Stromal cell of bone marrow (primary cell): Measurements from ENCODE around the gene KCNS1.

Experiments
- DNase-seq: peaks from one replicate; pipeline ENCODE4 v3.0.0-alpha.2; 2012; ENCODE audit warnings: low read depth

Gene KCNS1

DNA sequence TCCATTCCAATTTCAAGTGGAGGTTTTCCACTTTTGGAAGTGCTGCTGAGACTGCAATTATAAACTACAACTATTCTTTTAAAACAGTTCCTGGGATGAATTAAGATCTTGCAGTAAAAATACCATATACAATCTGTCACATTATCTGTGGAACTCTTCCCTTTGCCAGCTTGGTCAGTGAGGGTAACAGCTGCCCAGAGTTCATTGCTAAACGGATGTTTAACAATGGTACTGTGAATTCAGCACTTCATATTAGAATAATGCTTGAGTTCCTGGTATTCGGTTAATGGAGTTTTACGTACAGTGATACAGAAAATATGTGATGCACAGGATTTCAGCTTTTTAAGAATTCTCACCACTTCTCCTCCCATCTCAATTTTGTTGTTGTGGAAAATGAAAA lies 51.5 kb downstream of the KCNS1 start:
- no peak for DNase-seq

DNA sequence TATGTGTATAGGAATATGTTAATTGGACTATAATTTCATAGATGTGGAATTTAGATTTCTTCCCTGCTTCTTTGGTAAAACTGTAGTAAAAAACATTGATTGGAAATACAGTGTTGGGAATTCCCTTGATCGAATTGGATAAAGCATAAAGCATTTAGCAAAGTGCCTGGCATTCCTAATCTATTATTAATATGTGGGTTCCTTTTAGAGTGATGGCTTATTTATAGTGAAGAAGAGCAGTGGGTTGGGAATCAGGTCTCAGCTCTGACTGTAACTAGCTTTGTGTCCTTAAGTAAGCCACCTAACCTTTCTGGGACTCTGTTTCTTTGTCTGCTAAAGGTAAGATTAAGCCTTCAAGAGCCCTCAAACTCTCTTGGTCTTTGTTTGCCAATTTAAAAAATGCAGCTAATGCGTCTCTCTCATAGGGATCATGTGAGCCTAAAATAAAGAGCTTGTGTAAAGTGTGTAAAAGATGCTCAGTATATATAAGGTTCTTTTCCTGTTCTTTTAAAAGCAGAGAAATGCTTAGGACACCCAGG lies 53.3 kb downstream of the KCNS1 start:
- no peak for DNase-seq

DNA sequence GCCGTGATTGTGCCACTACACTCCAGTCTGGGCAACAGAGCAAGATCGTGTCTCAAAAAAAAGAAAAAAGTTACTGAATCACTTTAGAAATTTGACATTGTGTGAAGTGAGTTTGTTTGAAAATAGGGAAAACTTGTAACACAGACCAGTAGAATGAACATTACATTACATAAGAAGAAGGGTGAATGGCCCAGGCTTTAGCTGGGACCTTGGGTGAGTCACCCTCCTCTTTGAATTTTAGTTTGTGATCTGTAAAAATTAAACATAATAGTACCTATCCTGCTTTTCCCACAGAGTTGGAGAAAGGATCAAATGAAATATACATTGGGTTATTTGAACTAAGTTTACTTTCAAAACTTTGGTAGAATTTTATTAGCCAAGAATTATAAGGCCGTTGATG lies 56.3 kb downstream of the KCNS1 start:
- no peak for DNase-seq

DNA sequence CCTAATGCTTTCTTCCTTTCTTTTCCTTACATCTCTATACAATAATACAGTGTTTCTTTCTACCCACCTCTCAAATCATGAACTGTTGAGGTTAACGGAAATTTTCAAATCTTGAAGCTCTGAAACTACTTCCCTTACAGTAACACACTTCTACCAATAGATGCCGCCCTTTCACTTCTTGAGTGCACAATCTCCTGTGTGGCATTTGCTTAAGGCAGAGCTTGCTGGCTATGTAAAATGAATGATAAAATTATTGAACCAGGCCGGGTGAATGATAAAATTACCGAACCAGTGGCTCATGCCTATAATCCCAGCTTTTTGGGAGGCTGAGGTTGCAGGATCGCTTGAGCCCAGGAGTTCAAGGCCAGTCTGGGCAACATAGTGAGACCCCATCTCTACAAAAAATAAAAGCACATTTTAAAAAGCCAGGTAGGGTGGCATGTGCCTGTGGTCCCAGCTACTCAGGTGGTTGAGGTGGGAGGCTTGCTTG lies 56.8 kb downstream of the KCNS1 start:
- peak; percentile 70 for DNase-seq

DNA sequence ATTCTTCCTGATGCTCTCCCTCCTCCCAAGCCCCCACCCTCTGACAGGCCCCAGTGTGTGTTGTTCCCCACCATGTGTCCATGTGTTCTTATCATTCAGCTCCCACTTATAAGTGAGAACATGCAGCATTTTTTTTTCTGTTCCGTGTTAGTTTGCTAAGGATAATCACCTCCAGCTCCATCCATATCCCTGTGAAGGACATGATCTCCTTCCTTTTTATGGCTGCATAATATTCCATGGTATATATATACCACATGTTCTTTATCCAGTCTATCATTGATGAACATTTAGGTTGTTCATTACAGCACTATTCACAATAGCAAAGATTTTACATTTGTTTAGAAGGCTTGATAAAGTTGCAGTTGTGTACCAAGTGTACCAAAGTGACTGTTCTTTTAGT lies 57.9 kb downstream of the KCNS1 start:
- DNase-seq: no peak
